ENCODE data around the gene ZSWIM5. TPM values are rescaled to one million over a fixed set of nuclear protein-coding genes. Genes with fewer than 3 reads are reported as not detected.
A peak's percentile ranks its signal among the peaks of the same experiment; 100 is the strongest.

Gene ZSWIM5
- total and polyA plus RNA-seq, 9 of the 15 experiments (the other 6 are each of a cell fraction or from before 2014, with no cell fraction given), result under 0.01 to 0.07 (median 0.03) TPM; not detected in 3

DNA sequence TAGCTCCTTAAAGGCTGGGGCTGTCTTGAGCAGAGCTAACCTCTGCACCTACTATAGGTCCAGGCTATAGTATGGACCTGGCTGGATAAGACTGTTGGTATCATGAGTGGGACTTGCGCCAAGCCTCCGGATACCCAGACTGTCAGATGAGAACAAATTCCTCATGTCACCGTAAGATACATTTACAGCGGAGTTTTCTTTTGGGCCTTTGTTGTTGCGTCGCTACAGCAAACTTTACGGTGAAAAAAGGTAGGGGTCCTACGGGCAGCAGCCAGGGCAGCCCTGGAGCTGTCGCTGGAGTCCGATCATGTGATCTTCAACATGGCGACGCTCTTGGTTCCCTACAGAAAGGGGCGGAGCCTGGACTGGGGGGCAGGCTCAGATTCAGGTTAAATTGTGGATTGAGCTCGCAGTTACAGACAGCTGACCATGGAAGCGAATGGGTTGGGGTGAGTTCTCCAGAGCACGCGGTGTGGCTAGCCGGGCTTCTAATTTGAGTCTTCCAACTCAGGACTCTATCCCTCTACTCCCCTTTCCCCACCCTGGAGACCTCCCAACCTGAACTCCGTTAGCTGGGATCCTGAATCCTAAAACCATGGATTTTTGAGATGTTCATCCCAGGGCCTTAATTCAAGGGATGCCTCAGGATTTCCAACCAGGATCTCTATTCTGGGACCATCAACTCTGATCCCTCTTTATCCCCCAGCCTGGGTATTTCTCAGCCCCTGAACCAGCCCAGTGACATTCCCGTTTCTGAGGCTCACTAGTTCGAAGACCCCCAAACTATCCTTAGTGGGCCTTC lies 194.4 kb downstream of the ZSWIM5 start, which contains the start of gene UROD (continued):
- TF ChIP-seq ZNF445 (CRISPR knock-in tag; IDR thresholded peaks at IDR 0.05; ENCODE audit: low read depth) (no peak), FOXM1 (IDR thresholded peaks at IDR 0.05; ENCODE audit: low read depth) (peak; percentile 93), FOXM1 (CRISPR knock-in tag; IDR thresholded peaks at IDR 0.05; ENCODE audit: low read depth) (no peak), NR1H2 (CRISPR knock-in tag; IDR thresholded peaks at IDR 0.05) (no peak), FOXK2 (conservative IDR thresholded peaks at IDR 0.05 in 1 of 2, IDR thresholded peaks at IDR 0.05 in 1 of 2; ENCODE audit: low read depth in 2 of 2) (peak; percentile 79 to 92), FOXK1 (CRISPR knock-in tag; IDR thresholded peaks at IDR 0.05; ENCODE audit: borderline replicate concordance) (no peak), ZNF507 (tag; conservative IDR thresholded peaks at IDR 0.05) (no peak), TCFL5 (CRISPR knock-in tag; conservative IDR thresholded peaks at IDR 0.05) (no peak), RBM15 (IDR thresholded peaks at IDR 0.05; ENCODE audit: insufficient read depth, low read length) (no peak), ZNF717 (CRISPR knock-in tag; IDR thresholded peaks at IDR 0.05) (peak; percentile 84; the same call in 1 of the 2 replicates)
- TF ChIP-seq, protein P1, sequence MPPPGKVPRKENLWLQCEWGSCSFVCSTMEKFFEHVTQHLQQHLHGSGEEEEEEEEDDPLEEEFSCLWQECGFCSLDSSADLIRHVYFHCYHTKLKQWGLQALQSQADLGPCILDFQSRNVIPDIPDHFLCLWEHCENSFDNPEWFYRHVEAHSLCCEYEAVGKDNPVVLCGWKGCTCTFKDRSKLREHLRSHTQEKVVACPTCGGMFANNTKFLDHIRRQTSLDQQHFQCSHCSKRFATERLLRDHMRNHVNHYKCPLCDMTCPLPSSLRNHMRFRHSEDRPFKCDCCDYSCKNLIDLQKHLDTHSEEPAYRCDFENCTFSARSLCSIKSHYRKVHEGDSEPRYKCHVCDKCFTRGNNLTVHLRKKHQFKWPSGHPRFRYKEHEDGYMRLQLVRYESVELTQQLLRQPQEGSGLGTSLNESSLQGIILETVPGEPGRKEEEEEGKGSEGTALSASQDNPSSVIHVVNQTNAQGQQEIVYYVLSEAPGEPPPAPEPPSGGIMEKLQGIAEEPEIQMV (tag; conservative IDR thresholded peaks at IDR 0.05; ENCODE audit: low read depth), result no peak
- TF ChIP-seq, protein P2, sequence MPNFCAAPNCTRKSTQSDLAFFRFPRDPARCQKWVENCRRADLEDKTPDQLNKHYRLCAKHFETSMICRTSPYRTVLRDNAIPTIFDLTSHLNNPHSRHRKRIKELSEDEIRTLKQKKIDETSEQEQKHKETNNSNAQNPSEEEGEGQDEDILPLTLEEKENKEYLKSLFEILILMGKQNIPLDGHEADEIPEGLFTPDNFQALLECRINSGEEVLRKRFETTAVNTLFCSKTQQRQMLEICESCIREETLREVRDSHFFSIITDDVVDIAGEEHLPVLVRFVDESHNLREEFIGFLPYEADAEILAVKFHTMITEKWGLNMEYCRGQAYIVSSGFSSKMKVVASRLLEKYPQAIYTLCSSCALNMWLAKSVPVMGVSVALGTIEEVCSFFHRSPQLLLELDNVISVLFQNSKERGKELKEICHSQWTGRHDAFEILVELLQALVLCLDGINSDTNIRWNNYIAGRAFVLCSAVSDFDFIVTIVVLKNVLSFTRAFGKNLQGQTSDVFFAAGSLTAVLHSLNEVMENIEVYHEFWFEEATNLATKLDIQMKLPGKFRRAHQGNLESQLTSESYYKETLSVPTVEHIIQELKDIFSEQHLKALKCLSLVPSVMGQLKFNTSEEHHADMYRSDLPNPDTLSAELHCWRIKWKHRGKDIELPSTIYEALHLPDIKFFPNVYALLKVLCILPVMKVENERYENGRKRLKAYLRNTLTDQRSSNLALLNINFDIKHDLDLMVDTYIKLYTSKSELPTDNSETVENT (CRISPR knock-in tag; IDR thresholded peaks at IDR 0.05), result no peak
- TF ChIP-seq, protein P3, sequence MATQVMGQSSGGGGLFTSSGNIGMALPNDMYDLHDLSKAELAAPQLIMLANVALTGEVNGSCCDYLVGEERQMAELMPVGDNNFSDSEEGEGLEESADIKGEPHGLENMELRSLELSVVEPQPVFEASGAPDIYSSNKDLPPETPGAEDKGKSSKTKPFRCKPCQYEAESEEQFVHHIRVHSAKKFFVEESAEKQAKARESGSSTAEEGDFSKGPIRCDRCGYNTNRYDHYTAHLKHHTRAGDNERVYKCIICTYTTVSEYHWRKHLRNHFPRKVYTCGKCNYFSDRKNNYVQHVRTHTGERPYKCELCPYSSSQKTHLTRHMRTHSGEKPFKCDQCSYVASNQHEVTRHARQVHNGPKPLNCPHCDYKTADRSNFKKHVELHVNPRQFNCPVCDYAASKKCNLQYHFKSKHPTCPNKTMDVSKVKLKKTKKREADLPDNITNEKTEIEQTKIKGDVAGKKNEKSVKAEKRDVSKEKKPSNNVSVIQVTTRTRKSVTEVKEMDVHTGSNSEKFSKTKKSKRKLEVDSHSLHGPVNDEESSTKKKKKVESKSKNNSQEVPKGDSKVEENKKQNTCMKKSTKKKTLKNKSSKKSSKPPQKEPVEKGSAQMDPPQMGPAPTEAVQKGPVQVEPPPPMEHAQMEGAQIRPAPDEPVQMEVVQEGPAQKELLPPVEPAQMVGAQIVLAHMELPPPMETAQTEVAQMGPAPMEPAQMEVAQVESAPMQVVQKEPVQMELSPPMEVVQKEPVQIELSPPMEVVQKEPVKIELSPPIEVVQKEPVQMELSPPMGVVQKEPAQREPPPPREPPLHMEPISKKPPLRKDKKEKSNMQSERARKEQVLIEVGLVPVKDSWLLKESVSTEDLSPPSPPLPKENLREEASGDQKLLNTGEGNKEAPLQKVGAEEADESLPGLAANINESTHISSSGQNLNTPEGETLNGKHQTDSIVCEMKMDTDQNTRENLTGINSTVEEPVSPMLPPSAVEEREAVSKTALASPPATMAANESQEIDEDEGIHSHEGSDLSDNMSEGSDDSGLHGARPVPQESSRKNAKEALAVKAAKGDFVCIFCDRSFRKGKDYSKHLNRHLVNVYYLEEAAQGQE (IDR thresholded peaks at IDR 0.05; ENCODE audit: borderline replicate concordance), result peak; percentile 76
- TF ChIP-seq, protein P3 (CRISPR knock-in tag; IDR thresholded peaks at IDR 0.05; ENCODE audit: low read depth), result no peak
